Suprapubic skin (tissue), 4 donors: Measurements from ENCODE around the gene CBLB.

Source experiments
- EP300 ChIP-seq: sonication (generic); formaldehyde crosslinking; IDR thresholded peaks from one replicate; pipeline ENCODE4 v1.6.1; 2017; ENCODE audit warnings: antibody characterized with exemption
- POLR2A ChIP-seq, 2 donors: fragments of 450-650 bp; IDR thresholded peaks; one replicate each; pipeline ENCODE4 v1.6.1; 2017; ENCODE audit warnings: antibody characterized with exemption in 2 of 2, mild to moderate bottlenecking in 2 of 2, moderate library complexity in 2 of 2
- POLR2AphosphoS5 ChIP-seq, 3 donors: sonication (generic); formaldehyde crosslinking; IDR thresholded peaks; one replicate each; pipeline ENCODE4 v1.6.1; 2017; ENCODE audit warnings: antibody characterized with exemption in 3 of 3
- TF ChIP-seq, protein P1 (sequence below), 2 donors: fragments of 200-600 bp in 1 of 2; fragments of 450-650 bp in 1 of 2; sonication (generic) in 1 of 2; IDR thresholded peaks; one replicate each; pipeline ENCODE4 v1.5.1; 2016 to 2019; ENCODE audit warnings: antibody characterized with exemption in 2 of 2, mild to moderate bottlenecking in 1 of 2, moderate library complexity in 1 of 2

DNA sequence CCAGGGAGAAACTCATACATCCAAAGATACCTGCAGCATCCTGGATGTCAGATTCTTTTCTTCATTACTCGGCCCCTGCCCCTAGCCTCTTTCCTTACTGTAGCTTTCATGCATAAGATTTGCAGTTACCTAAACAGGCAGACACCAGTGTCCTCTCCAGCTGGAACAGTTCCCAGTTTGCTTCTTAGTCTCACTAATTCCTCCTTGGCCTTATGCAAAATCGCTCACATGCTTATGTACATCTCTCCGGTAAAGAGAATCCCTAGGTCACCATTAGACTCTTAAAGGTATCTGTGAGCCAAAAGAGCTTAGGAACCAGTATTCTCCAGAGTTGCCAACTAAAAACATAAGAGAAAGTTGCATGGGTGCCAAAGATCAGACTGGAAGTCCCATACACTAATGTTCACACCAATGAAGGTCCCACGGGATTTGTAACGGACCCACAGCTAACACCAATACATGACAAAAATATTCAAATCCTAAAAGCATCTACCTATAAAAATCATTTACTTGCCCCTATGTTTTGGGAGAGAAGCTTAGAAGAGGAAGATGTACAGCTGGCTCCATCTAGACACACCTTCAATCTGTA lies 66.6 kb downstream of the CBLB start:
- TF ChIP-seq, protein P1, sequence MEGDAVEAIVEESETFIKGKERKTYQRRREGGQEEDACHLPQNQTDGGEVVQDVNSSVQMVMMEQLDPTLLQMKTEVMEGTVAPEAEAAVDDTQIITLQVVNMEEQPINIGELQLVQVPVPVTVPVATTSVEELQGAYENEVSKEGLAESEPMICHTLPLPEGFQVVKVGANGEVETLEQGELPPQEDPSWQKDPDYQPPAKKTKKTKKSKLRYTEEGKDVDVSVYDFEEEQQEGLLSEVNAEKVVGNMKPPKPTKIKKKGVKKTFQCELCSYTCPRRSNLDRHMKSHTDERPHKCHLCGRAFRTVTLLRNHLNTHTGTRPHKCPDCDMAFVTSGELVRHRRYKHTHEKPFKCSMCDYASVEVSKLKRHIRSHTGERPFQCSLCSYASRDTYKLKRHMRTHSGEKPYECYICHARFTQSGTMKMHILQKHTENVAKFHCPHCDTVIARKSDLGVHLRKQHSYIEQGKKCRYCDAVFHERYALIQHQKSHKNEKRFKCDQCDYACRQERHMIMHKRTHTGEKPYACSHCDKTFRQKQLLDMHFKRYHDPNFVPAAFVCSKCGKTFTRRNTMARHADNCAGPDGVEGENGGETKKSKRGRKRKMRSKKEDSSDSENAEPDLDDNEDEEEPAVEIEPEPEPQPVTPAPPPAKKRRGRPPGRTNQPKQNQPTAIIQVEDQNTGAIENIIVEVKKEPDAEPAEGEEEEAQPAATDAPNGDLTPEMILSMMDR (IDR thresholded peaks at IDR 0.05) = no peak
- TF ChIP-seq EP300 (no peak), POLR2A (IDR thresholded peaks at IDR 0.05) (no peak), POLR2AphosphoS5 (IDR thresholded peaks at IDR 0.05) (no peak)
